Camera-type eye (tissue), 1 donor: ENCODE data around the gene N4BP2. TPM values are rescaled to one million over a fixed set of nuclear protein-coding genes. Genes with fewer than 3 reads are reported as not detected.

ENCODE experiments used
- total RNA-seq: library from RNA; depleted of rRNA; stranded (reverse); fragments of >200 nt; gene quantifications from one replicate; pipeline ENCODE4 v1.2.3, GENCODE V29; 2014

N4BP2 gene
- total RNA-seq = 72.2 TPM

GRCh38 chr4:40056716-40057585 is at the start of gene N4BP2:
TSS of gene N4BP2 (plus strand) at chr4:40056850. CDS start at chr4:40097341, 40,491 bp downstream.

GRCh38 chr4:40196724-40197281 is 140.2 kb downstream of the N4BP2 start, which contains the start of gene RHOH:
TSS of gene RHOH (plus strand) at chr4:40197031. CDS start at chr4:40243387, 46,356 bp downstream.

Other genes starting within 250 kb of the N4BP2 start
- gene PDS5A, start 78.9 kb upstream of the N4BP2 start, total RNA-seq = 101 TPM
- 1.8 TPM for gene RHOH, start 140.2 kb downstream of the N4BP2 start, total RNA-seq